Ramos (cell line): Measurements from ENCODE around the gene CCT6B.
"Not testable (repeated sequence)": the region's sequence is repeated elsewhere in the genome, so short reads cannot be mapped to it uniquely, and the experiment has no call there.

Source experiments
- in situ Hi-C: fragments of 300-500 bp; cut with MboI; formaldehyde crosslinking; loops from one replicate; pipeline ENCODE4 v1.14.3; 2022; ENCODE audit warnings: low sequenced_read_pairs; ENCODE audit not compliant: unreplicated experiment

Gene CCT6B

GRCh38 chr17:34961093-34961911 lies at the start of gene CCT6B, which contains the start of gene ZNF830:
Gene CCT6B, minus strand, starts transcription at chr17:34961460. Its CDS starts 67 bp downstream, at chr17:34961393.
Gene ZNF830, plus strand, starts transcription at chr17:34961540. Its CDS starts 27 bp downstream, at chr17:34961567.
- in situ Hi-C loops: loop anchor here (10.0 kb wide), 1 partner anchor 63 kb away; no protein-coding TSS in a partner anchor

- in situ Hi-C loops: no loop called here
Observed at GRCh38 chr17:35010093-35010492, 48.8 kb upstream of the CCT6B start.

GRCh38 chr17:35006961-35007360 lies 45.7 kb upstream of the CCT6B start:
- in situ Hi-C loops: no loop called here

- in situ Hi-C loops: no loop called here
Observed at GRCh38 chr17:35006345-35006744, 45.1 kb upstream of the CCT6B start.

GRCh38 chr17:35003778-35004177 lies 42.5 kb upstream of the CCT6B start:
- in situ Hi-C loops: no loop called here

GRCh38 chr17:35002876-35003551 lies 41.8 kb upstream of the CCT6B start:
- in situ Hi-C loops: no loop called here

GRCh38 chr17:35001549-35001948 lies 40.3 kb upstream of the CCT6B start:
- in situ Hi-C loops: no loop called here

- in situ Hi-C loops: not testable (repeated sequence)
Observed at GRCh38 chr17:35000965-35001364, 39.7 kb upstream of the CCT6B start.

GRCh38 chr17:34999456-34999855 lies 38.2 kb upstream of the CCT6B start:
- in situ Hi-C loops: no loop called here

- in situ Hi-C loops: no loop called here
Observed at GRCh38 chr17:34998205-34998604, 36.9 kb upstream of the CCT6B start.

- in situ Hi-C loops: no loop called here
Observed at GRCh38 chr17:34997355-34997862, 36.1 kb upstream of the CCT6B start.

- in situ Hi-C loops: no loop called here
Observed at GRCh38 chr17:34996422-34997285, 35.4 kb upstream of the CCT6B start.

- in situ Hi-C loops: no loop called here
Observed at GRCh38 chr17:34993031-34993430, 31.8 kb upstream of the CCT6B start.

GRCh38 chr17:34991606-34992005 lies 30.3 kb upstream of the CCT6B start:
- in situ Hi-C loops: no loop called here

- in situ Hi-C loops: no loop called here
Observed at GRCh38 chr17:34990921-34991365, 29.7 kb upstream of the CCT6B start.

- in situ Hi-C loops: no loop called here
Observed at GRCh38 chr17:34989473-34989872, 28.2 kb upstream of the CCT6B start.

- in situ Hi-C loops: no loop called here
Observed at GRCh38 chr17:34988644-34989043, 27.4 kb upstream of the CCT6B start.

GRCh38 chr17:34987232-34987631 lies 26.0 kb upstream of the CCT6B start:
- in situ Hi-C loops: no loop called here

GRCh38 chr17:34981538-34982241 lies 20.4 kb upstream of the CCT6B start:
- in situ Hi-C loops: no loop called here
